ENCODE results near the gene GALK1.

GRCh38 chr17:75727391-75727790, 37.6 kb downstream of the GALK1 start:
- TF ChIP-seq CTCF (conservative IDR thresholded peaks at IDR 0.05; ENCODE audit: low read length) (no peak), EZH2phosphoT487 (IDR thresholded peaks at IDR 0.05; ENCODE audit: borderline replicate concordance) (no peak)

Data from Loucy (cell line).